GM10266 (cell line): Measurements from ENCODE around the gene SHPK.
"Not testable (repeated sequence)": the region's sequence is repeated elsewhere in the genome, so short reads cannot be mapped to it uniquely, and the experiment has no call there.

Experiments used
- DNase-seq: peaks from one replicate; pipeline ENCODE4 v3.0.0; 2012; ENCODE audit errors: extremely low spot score
- CTCF ChIP-seq: IDR thresholded peaks from 2 replicates; pipeline ENCODE4 v1.5.1; 2012; ENCODE audit warnings: mild to moderate bottlenecking, low read depth; ENCODE audit not compliant: control insufficient read depth, insufficient read depth; ENCODE audit errors: missing control alignments

The SHPK gene

GRCh38 chr17:3589784-3590183, 46.3 kb downstream of the SHPK start:
- no peak for TF ChIP-seq CTCF
- no peak for DNase-seq

DNA sequence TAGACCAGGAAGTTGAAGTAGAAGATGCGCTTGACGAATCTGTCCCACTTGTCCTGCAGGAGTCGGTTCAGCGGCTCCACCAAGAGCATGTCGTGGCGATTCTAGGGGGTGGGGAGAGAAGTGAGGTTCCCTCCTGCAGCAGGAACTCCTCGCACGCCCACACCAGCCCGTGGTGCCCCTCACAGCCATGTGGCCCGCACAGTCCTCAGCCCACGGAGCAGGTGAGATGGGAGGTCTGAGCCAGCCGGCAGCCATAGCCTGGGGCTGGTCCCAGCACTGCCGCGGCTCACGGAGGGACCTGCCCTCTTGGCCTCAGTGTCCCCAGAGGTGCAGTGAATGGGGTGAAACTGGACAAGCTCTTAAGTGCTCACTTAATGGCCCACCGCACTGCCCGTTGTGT, 50.2 kb downstream of the SHPK start:
- no peak for DNase-seq
- TF ChIP-seq CTCF = no peak

DNA sequence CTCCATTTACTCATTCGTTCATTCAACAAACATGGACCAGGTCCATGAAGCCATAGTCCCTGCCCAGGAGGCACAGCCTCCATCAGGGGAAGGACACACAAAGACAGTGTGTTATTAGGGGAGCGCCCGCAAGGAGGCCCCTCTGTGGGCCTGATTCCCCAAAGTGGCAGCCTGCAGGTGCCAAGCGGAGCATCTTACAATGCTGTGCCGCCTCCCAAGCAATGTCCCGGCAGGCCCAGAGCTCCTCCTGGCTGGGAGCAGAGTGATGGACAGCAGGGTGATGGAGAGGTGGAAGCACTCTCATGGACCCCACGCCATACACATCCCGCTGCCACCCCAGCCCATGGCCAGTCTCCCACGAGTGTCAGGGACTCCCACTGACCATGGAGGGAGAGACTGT, 52.6 kb downstream of the SHPK start:
- DNase-seq = no peak
- TF ChIP-seq CTCF = no peak

DNA sequence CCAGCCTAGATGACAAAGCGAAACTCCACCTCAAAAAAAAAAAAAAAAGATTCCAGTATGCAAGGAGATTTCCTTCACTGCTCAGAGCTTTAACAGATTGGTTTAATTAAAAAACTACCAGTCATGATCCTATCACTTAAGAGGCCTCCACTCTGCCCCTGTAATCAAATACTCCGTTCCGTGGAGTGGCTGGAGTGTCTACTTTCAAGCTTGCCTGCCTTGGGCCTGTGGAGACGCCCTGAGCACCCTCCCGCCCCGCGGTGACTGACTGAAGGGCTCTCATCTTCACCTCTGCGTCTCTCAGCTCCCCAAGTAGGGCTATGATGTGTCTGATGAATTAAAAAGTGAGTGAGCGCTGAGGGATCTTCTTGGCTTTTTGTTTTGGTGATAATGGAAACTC, 53.1 kb downstream of the SHPK start:
- no peak for DNase-seq
- TF ChIP-seq CTCF = no peak

- not testable (repeated sequence) for DNase-seq
These were observed 57.4 kb downstream of the SHPK start for GRCh38 chr17:3578667-3579066.

DNA sequence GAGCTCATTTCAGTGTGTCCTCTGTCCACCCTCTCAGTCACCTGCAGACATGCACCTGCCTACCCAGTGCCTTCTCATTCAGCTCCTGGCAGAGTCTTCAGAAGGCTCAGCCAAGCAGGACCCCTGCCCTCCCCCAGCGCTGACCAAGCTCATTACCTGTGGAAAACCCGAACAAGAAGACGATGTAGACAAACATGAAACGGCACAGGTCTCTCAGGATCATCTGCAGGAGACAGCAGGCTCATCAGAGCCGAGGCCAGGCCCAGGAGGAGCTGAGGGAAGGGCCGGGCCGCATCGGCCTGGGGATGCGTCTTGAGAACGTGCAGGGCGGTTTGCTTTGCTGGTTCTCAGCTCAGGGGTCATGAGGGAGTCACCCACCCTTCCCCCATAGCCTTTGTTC, 59.1 kb downstream of the SHPK start:
- TF ChIP-seq CTCF = no peak
- no peak for DNase-seq

DNA sequence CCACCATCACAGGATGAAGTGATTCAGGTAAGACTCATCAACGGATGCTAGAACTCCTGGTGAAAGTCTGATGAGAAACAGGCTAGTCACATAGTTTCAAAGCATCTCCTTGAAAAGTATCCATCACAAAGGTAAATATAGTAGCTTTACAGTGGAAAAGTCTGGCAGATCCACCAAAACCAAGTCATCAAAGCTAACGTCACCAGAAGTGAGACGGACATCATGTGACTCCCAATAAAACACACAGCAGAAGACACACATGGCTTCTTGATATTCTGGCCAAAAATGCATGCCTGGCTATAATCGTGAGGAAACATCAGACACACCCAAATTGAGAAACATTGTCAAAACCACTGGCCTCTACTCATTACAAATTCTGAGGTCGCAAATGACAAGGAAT, 60.5 kb downstream of the SHPK start:
- no peak for DNase-seq

More for the DNA sequence above, 60.5 kb downstream of the SHPK start:
- no peak for TF ChIP-seq CTCF
